Cortex of kidney (tissue), 1 donor: ENCODE data around the gene MAMDC4.

ENCODE experiments used
- DNase-seq: peaks from one replicate; lab custom pipeline; 2025; lab: John Stamatoyannopoulos, UW

The MAMDC4 gene

GRCh38 chr9:136890661-136891060, 38.5 kb downstream of the MAMDC4 start:
- no peak for DNase-seq

GRCh38 chr9:136896027-136896426, 43.9 kb downstream of the MAMDC4 start:
- DNase-seq = no peak

GRCh38 chr9:136898483-136899100, 46.4 kb downstream of the MAMDC4 start:
- DNase-seq = no peak

- DNase-seq = no peak
These were observed 47.0 kb downstream of the MAMDC4 start for GRCh38 chr9:136899196-136899595.

- no peak for DNase-seq
These were observed 48.4 kb downstream of the MAMDC4 start for GRCh38 chr9:136900556-136900955.

- no peak for DNase-seq
These were observed 48.9 kb downstream of the MAMDC4 start for GRCh38 chr9:136900988-136901515.

- DNase-seq = no peak
These were observed 49.5 kb downstream of the MAMDC4 start for GRCh38 chr9:136901516-136902258.

- no peak for DNase-seq
These were observed 50.2 kb downstream of the MAMDC4 start for GRCh38 chr9:136902259-136902821.

- no peak for DNase-seq
These were observed 51.0 kb downstream of the MAMDC4 start for GRCh38 chr9:136903041-136903554.

GRCh38 chr9:136906266-136906665, 54.1 kb downstream of the MAMDC4 start:
- no peak for DNase-seq

- no peak for DNase-seq
These were observed 55.1 kb downstream of the MAMDC4 start for GRCh38 chr9:136907011-136907914.
